Tibial artery (tissue), 4 donors: Measurements from ENCODE around the gene ZNF385B.

Source experiments
- DNase-seq, 2 donors: peaks; one replicate each; pipeline ENCODE4 v3.0.0-alpha.2; 2019
- H3K27ac ChIP-seq, 2 donors: fragments of 200-600 bp; sonication (generic) in 1 of 2; 1 replicate in 1 of 2; 2 replicates in 1 of 2; pipeline ENCODE4 v1.5.1; 2018 to 2019; ENCODE audit warnings: mild to moderate bottlenecking in 1 of 2
- H3K27me3 ChIP-seq, 2 donors: fragments of 200-600 bp; sonication (generic) in 1 of 2; one replicate each; pipeline versions ENCODE4 v1.5.1 to v1.6.0; 2016 to 2019
- H3K36me3 ChIP-seq, 3 donors: fragments of 200-600 bp; sonication (generic) in 2 of 3; one replicate each; pipeline ENCODE4 v1.5.1; 2016 to 2019; ENCODE audit warnings: mild to moderate bottlenecking in 2 of 3
- H3K4me1 ChIP-seq, 4 donors: fragments of 200-600 bp; sonication (generic) in 2 of 4; 1 replicate in 3 of 4; 2 replicates in 1 of 4; pipeline ENCODE4 v1.5.1; 2016 to 2019
- H3K4me3 ChIP-seq, 2 donors: fragments of 200-600 bp; sonication (generic) in 1 of 2; 1 replicate in 1 of 2; 2 replicates in 1 of 2; pipeline ENCODE4 v1.5.1; 2018 to 2019; ENCODE audit warnings: mild to moderate bottlenecking in 2 of 2
- H3K9me3 ChIP-seq, 3 donors: fragments of 200-600 bp; sonication (generic) in 1 of 3; one replicate each; pipeline ENCODE4 v1.5.1; 2016 to 2019
- intact Hi-C: fragments of 100-400 bp; cut with DNase I; formaldehyde crosslinking; loops from one replicate; pipeline ENCODE4 v1.15.0; 2023; ENCODE audit warnings: low total_unique reads
- TF ChIP-seq, protein P1 (sequence below), 2 experiments: fragments of 200-600 bp in 1 of 2; fragments of 450-650 bp in 1 of 2; IDR thresholded peaks; one replicate each; pipeline ENCODE4 v1.5.1; 2017 to 2019; ENCODE audit warnings: antibody characterized with exemption in 2 of 2, mild to moderate bottlenecking in 1 of 2, moderate library complexity in 1 of 2

Gene ZNF385B

DNA sequence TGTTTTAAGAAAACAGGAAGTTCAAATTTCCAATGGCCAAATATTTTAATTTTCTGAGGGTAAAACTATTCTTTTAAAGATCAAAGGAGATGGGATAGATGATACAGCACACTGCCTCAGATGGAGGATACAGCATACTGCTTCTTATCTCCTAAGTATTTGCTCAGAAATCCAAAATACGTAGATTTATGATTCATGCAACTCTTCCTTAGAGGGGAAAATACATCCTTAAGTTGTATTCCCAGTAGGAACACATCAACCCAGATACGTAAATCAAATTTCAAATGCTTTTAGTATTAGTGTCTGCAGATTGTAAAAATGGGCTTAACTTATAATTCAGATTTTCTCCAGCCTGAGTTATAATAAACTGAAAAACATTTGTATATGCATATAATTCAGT lies 235.2 kb downstream of the ZNF385B start:
- no peaks in the 10 kb centered on the region for H3K27me3 ChIP-seq
- TF ChIP-seq, protein P1, sequence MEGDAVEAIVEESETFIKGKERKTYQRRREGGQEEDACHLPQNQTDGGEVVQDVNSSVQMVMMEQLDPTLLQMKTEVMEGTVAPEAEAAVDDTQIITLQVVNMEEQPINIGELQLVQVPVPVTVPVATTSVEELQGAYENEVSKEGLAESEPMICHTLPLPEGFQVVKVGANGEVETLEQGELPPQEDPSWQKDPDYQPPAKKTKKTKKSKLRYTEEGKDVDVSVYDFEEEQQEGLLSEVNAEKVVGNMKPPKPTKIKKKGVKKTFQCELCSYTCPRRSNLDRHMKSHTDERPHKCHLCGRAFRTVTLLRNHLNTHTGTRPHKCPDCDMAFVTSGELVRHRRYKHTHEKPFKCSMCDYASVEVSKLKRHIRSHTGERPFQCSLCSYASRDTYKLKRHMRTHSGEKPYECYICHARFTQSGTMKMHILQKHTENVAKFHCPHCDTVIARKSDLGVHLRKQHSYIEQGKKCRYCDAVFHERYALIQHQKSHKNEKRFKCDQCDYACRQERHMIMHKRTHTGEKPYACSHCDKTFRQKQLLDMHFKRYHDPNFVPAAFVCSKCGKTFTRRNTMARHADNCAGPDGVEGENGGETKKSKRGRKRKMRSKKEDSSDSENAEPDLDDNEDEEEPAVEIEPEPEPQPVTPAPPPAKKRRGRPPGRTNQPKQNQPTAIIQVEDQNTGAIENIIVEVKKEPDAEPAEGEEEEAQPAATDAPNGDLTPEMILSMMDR (IDR thresholded peaks at IDR 0.05), result no peak
- H3K9me3 ChIP-seq, result no peaks in the 10 kb centered on the region
- H3K4me1 ChIP-seq, result no peaks in the 10 kb centered on the region
- intact Hi-C loops, result no loop called here
- H3K36me3 ChIP-seq, result no peaks in the 10 kb centered on the region
- DNase-seq, result no peak
- no peak overlapping the region for H3K27ac ChIP-seq
- H3K4me3 ChIP-seq, result no peak overlapping the region

DNA sequence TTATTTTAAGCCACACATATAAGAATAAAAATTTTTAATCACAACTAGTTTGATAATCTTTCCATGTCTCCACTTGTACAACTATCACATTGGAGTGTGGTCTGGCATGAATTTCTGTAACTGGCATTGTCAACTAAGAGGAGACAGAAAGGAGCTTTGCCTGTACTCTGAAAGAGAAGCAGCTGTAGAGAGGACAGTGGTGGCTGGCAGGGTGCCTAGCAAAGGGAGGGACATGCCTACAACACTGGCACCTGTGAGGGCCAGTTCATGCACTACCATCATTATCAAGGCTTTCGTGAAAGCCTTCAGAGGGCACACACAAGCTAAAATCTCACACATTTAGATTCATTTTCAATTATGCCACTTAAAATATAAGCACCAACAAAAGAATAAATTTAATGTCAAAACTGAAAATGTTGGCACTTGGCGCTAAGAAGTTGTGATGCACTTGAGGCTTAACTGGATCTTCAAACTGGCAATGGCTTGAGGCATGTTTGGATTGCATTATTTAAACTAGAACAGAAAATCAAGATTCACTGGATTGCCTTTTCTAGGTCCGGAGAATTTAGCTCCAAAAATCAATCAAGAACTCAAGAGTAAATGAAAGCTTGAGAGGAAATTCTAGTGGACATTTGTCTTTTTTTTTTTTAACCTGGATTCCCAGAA lies 238.6 kb downstream of the ZNF385B start:
- no peak for DNase-seq
- TF ChIP-seq, protein P1 (IDR thresholded peaks at IDR 0.05), result no peak

DNA sequence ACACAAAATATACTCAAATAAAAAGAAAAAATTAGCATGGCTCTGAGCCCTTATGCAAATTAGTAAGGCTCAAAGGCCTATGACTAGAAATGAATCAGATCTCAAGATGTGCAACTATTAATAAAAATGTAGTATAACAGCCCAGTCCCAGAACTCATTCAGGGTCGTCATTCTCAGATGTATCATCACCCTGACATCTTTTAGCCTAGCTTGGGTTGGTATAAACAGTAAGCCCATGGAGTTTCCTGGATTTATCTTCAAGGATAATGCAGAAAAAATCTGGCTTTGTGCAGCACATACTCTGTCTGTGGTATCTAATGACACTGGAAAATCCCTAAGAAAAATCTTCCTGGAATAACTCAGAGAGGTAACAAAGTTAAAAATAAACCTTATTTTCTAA lies 239.3 kb downstream of the ZNF385B start:
- Histone ChIP-seq H3K4me3 (no peak overlapping the region), H3K27me3 (no peaks in the 10 kb centered on the region), H3K36me3 (no peaks in the 10 kb centered on the region), H3K9me3 (no peaks in the 10 kb centered on the region), H3K27ac (no peak overlapping the region), H3K4me1 (no peaks in the 10 kb centered on the region)
- TF ChIP-seq, protein P1 (IDR thresholded peaks at IDR 0.05), result no peak
- no peak for DNase-seq
- intact Hi-C loops, result no loop called here

More for the DNA sequence above, 238.6 kb downstream of the ZNF385B start:
- no peaks in the 10 kb centered on the region for H3K4me1 ChIP-seq
- H3K27ac ChIP-seq, result no peak overlapping the region
- H3K4me3 ChIP-seq, result no peak overlapping the region
- intact Hi-C loops, result no loop called here
- H3K36me3 ChIP-seq, result no peaks in the 10 kb centered on the region
- H3K9me3 ChIP-seq, result no peaks in the 10 kb centered on the region
- H3K27me3 ChIP-seq, result no peaks in the 10 kb centered on the region

DNA sequence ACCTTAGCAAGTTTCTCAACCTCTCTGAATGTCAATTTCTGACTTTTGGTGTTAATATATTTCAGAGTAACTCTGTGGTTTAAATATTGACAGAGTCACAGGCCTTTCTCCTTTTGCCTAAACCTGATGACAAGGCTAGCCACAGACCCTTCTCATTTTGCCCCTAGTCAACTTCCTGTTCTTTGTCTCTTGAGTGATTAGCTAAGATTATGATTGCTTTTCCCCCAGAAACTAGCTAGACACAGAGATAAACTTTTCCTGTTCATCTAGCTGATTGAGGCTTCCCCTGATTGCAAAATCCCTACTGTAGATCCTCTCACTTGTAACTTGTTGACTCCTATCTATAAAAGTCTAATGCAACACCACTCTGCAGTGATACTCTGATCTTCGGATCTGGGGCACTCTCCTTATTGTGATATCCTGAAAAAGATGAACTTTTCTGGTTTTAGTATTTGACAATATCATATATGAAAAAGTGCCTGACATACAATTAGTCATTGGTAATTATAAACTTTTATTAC lies 241.4 kb downstream of the ZNF385B start:
- Histone ChIP-seq H3K4me3 (no peak overlapping the region), H3K4me1 (peaks cover 0 to 4% (median 0%) of the 10 kb centered on the region in 4 donors), H3K27ac (no peak overlapping the region), H3K27me3 (no peaks in the 10 kb centered on the region), H3K36me3 (no peaks in the 10 kb centered on the region), H3K9me3 (no peaks in the 10 kb centered on the region)
- no peak for DNase-seq
- intact Hi-C loops, result no loop called here
- TF ChIP-seq, protein P1 (IDR thresholded peaks at IDR 0.05), result no peak

DNA sequence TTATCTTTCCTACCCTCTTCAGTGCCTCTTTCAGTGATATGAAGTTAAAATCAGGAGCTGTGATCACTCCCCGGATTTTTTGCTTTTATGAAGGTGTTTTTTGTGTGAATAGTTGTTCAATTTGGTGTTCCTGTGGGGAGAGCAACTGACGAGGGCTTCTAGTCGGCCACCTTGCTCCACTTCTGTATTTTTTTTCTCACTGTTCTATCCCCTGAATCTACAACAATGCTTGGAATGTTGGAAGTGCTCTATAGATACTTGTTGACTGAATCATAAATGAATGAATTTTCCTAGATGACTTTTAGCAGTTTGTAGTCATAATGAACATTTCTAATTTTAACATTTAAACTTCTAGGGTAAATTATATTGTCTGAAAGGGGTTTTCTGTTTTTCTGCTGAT lies 247.3 kb downstream of the ZNF385B start:
- Histone ChIP-seq H3K27me3 (no peaks in the 10 kb centered on the region), H3K4me1 (peaks cover 0 to 36% (median 10%) of the 10 kb centered on the region in 4 donors), H3K36me3 (no peaks in the 10 kb centered on the region), H3K4me3 (no peak overlapping the region), H3K27ac (peak overlapping the region in 1 of 2 donors; percentile 46), H3K9me3 (no peaks in the 10 kb centered on the region)
- intact Hi-C loops, result no loop called here
- TF ChIP-seq, protein P1 (IDR thresholded peaks at IDR 0.05), result no peak
- no peak for DNase-seq
